Neural cell (in vitro differentiated cells): Measurements from ENCODE around the gene PCDHB10. TPM values are rescaled to one million over a fixed set of nuclear protein-coding genes. Genes with fewer than 3 reads are reported as not detected.
"Not testable (repeated sequence)": the region's sequence is repeated elsewhere in the genome, so short reads cannot be mapped to it uniquely, and the experiment has no call there.

Source experiments
- H2AFZ ChIP-seq: fragments of 200-600, 300-800 bp; sonication (generic), shearing (Covaris generic); 2 replicates; pipeline ENCODE4 v1.6.0; 2014; ENCODE audit warnings: low read depth, mild to moderate bottlenecking, antibody characterized with exemption, low read length, moderate library complexity
- H3F3A ChIP-seq: fragments of 200-600 bp; shearing (Covaris generic); 2 replicates; pipeline ENCODE4 v1.6.1; 2016; ENCODE audit warnings: mild to moderate bottlenecking, moderate library complexity, mixed read lengths, antibody characterized with exemption, low read length; ENCODE audit not compliant: insufficient read depth, poor library complexity, severe bottlenecking
- H3K27ac ChIP-seq: fragments of 200-600, 300-800 bp; sonication (generic), shearing (Covaris generic); 2 replicates; pipeline ENCODE4 v1.5.1; 2014; ENCODE audit warnings: mild to moderate bottlenecking, low read length, moderate library complexity
- H3K27me3 ChIP-seq: fragments of 300-800, 200-600 bp; sonication (generic), shearing (Covaris generic); 2 replicates; pipeline ENCODE4 v1.6.0; 2014; ENCODE audit warnings: mild to moderate bottlenecking, low read depth, low read length, moderate library complexity; ENCODE audit not compliant: insufficient read depth
- H3K36me3 ChIP-seq: fragments of 300-800, 200-600 bp; sonication (generic), shearing (Covaris generic); 2 replicates; pipeline ENCODE4 v1.5.1; 2014; ENCODE audit warnings: mild to moderate bottlenecking, antibody characterized with exemption, low read length, moderate library complexity; ENCODE audit not compliant: insufficient read depth
- H3K4me2 ChIP-seq: fragments of 300-800, 200-600 bp; sonication (generic), shearing (Covaris generic); 2 replicates; pipeline ENCODE4 v1.6.0; 2014; ENCODE audit warnings: mild to moderate bottlenecking, low read length
- H3K4me3 ChIP-seq: fragments of 300-800, 200-600 bp; sonication (generic), shearing (Covaris generic); 2 replicates; pipeline ENCODE4 v1.5.1; 2014; ENCODE audit warnings: mild to moderate bottlenecking, low read length, moderate library complexity
- H3K79me2 ChIP-seq: fragments of 200-600 bp; shearing (Covaris generic); replicated peaks from 2 replicates; pipeline ENCODE4 v1.6.0; 2014; ENCODE audit warnings: mild to moderate bottlenecking, low read length, moderate library complexity; ENCODE audit not compliant: insufficient read depth
- H3K9ac ChIP-seq: fragments of 300-800, 200-600 bp; sonication (generic), shearing (Covaris generic); 2 replicates; pipeline ENCODE4 v1.6.1; 2016; ENCODE audit warnings: mild to moderate bottlenecking, low read length, mixed read lengths
- H3K9me2 ChIP-seq: fragments of 200-600 bp; shearing (Covaris generic); 2 replicates; pipeline ENCODE4 v1.6.1; 2016; ENCODE audit warnings: mild to moderate bottlenecking, low read length, mixed read lengths; ENCODE audit not compliant: insufficient read depth
- H3K9me3 ChIP-seq: fragments of 200-600, 300-800 bp; sonication (generic), shearing (Covaris generic); 2 replicates; pipeline ENCODE4 v1.6.1; 2016; ENCODE audit warnings: mild to moderate bottlenecking, mixed run types, low read length, moderate library complexity, mixed read lengths
- H4K20me1 ChIP-seq: fragments of 200-600 bp; shearing (Covaris generic); 2 replicates; pipeline ENCODE4 v1.6.1; 2016; ENCODE audit warnings: mild to moderate bottlenecking, mixed run types; ENCODE audit not compliant: insufficient read depth
- CTCF ChIP-seq: fragments of 450-650 bp; IDR thresholded peaks from 2 replicates; pipeline ENCODE4 v1.5.1; 2014; ENCODE audit warnings: antibody characterized with exemption, mild to moderate bottlenecking, moderate library complexity; ENCODE audit not compliant: poor library complexity, severe bottlenecking
- EP300 ChIP-seq: fragments of 450-650 bp; conservative IDR thresholded peaks from 2 replicates; pipeline ENCODE4 v1.6.1; 2014; ENCODE audit warnings: antibody characterized with exemption, mild to moderate bottlenecking, moderate library complexity; ENCODE audit not compliant: poor library complexity, severe bottlenecking
- EZH2 ChIP-seq: fragments of 200-600, 300-800 bp; shearing (Covaris generic), sonication (generic); IDR thresholded peaks from 2 replicates; pipeline ENCODE4 v1.6.1; 2014; ENCODE audit warnings: antibody characterized with exemption, low read length, borderline replicate concordance, mild to moderate bottlenecking; ENCODE audit not compliant: insufficient read depth, poor library complexity, severe bottlenecking
- MXI1 ChIP-seq: fragments of 450-650 bp; conservative IDR thresholded peaks from 2 replicates; pipeline ENCODE4 v1.6.1; 2014; ENCODE audit warnings: antibody characterized with exemption, mild to moderate bottlenecking; ENCODE audit not compliant: poor library complexity, severe bottlenecking
- POLR2AphosphoS5 ChIP-seq: IDR thresholded peaks from 2 replicates; pipeline ENCODE4 v1.6.1; 2012
- RAD21 ChIP-seq: fragments of 450-650 bp; conservative IDR thresholded peaks from 2 replicates; pipeline ENCODE4 v1.6.1; 2014; ENCODE audit warnings: antibody characterized with exemption, mild to moderate bottlenecking, moderate library complexity
- REST ChIP-seq: IDR thresholded peaks from 2 replicates; pipeline ENCODE4 v1.6.1; 2012; ENCODE audit warnings: borderline replicate concordance
- SMC3 ChIP-seq: fragments of 450-650 bp; conservative IDR thresholded peaks from 2 replicates; pipeline ENCODE4 v1.6.1; 2014; ENCODE audit warnings: antibody characterized with exemption, mild to moderate bottlenecking, moderate library complexity; ENCODE audit not compliant: poor library complexity
- TAF1 ChIP-seq: IDR thresholded peaks from 2 replicates; pipeline ENCODE4 v1.6.1; 2012; ENCODE audit warnings: low read depth
- polyA plus RNA-seq: library from polyadenylated mRNA; depleted of rRNA; stranded (reverse); fragments of >200 nt; gene quantifications from 2 replicates; pipeline ENCODE4 v1.2.3, GENCODE V29; 2014

PCDHB10 gene
- polyA plus RNA-seq, 1 donor from 2014 or later = 8.7 TPM

GRCh38 chr5:141155540-141156374 is 36.4 kb upstream of the PCDHB10 start:
- TF ChIP-seq REST = no peak
- TF ChIP-seq TAF1 = no peak
- no peak for TF ChIP-seq EP300
- no peak for TF ChIP-seq SMC3
- TF ChIP-seq CTCF = no peak
- TF ChIP-seq MXI1 = no peak
- no peak for TF ChIP-seq RAD21
- no peak for TF ChIP-seq POLR2AphosphoS5
- no peak for TF ChIP-seq EZH2
- Histone ChIP-seq H3K9me3 (peaks cover 20% of the 10 kb centered on the region), H3K4me3 (no peak overlapping the region)

GRCh38 chr5:141157356-141157755 is 34.8 kb upstream of the PCDHB10 start:
- H3K9me3 ChIP-seq = peaks cover 19% of the 10 kb centered on the region
- not testable (repeated sequence) for H3K4me3 ChIP-seq, H3K9ac ChIP-seq, H3K27ac ChIP-seq, H3K79me2 ChIP-seq, H4K20me1 ChIP-seq, H3K27me3 ChIP-seq, H3K4me2 ChIP-seq, H3F3A ChIP-seq, H2AFZ ChIP-seq, H3K9me2 ChIP-seq, H3K36me3 ChIP-seq

More at GRCh38 chr5:141155540-141156374, 36.4 kb upstream of the PCDHB10 start:
- no peaks in the 10 kb centered on the region for H3K79me2 ChIP-seq
- H3K27me3 ChIP-seq = no peaks in the 10 kb centered on the region
- H3K36me3 ChIP-seq = peaks cover 8% of the 10 kb centered on the region
- no peak overlapping the region for H2AFZ ChIP-seq
- H3K9me2 ChIP-seq = no peaks in the 10 kb centered on the region
- H3F3A ChIP-seq = no peaks in the 10 kb centered on the region
- no peak overlapping the region for H3K4me2 ChIP-seq
- no peaks in the 10 kb centered on the region for H4K20me1 ChIP-seq
- no peak overlapping the region for H3K27ac ChIP-seq
- H3K9ac ChIP-seq = no peak overlapping the region

GRCh38 chr5:141157901-141158300 is 34.3 kb upstream of the PCDHB10 start:
- H3K9me3 ChIP-seq = peaks cover 16% of the 10 kb centered on the region
- not testable (repeated sequence) for H3K27me3 ChIP-seq, H3K9me2 ChIP-seq, H3K4me2 ChIP-seq, H3K27ac ChIP-seq, H3K9ac ChIP-seq, H3F3A ChIP-seq, H3K36me3 ChIP-seq, H3K79me2 ChIP-seq, H4K20me1 ChIP-seq, H3K4me3 ChIP-seq, H2AFZ ChIP-seq
